HG03196 (cell line): Measurements from ENCODE around the gene TNFSF15.
A peak's percentile ranks its signal among the peaks of the same experiment; 100 is the strongest.

Experiments used
- ATAC-seq: cut with Tn5 transposase; IDR thresholded peaks from one replicate; pipeline ENCODE4 v1.9.1; 2021; ENCODE audit not compliant: unreplicated experiment

TNFSF15 gene

DNA sequence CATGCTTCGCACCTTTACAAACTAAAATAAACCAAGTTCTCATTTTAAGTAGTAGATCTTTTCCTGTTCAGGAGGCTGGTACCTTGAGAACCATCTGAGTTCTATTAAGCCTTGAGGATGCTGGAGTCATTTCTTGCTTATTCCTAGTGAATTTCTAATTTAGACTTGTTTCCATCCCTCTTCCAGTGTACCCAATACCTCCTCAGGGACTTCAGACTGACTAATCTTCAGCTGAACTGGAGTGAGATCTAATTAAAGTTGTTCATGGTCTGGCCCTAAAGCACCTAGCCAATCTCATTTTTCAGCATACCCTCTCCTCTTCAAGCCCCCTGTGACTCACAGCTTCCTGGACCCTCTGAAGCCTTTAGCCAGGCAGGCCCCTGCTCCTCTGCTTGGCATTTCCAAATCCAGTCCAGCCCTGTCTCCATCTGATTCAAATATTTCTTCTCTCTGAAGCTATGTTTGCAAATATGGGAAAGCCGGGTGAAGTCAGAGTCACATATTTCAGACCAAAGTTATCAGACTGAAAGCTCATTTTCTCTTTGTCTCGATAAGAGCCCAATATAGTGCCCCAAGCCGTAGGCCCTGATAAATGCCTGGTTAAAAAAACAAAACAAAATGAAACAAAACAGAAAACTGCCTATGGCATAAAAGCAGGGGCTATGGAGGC, 19.4 kb upstream of the TNFSF15 start:
- ATAC-seq = no peak

DNA sequence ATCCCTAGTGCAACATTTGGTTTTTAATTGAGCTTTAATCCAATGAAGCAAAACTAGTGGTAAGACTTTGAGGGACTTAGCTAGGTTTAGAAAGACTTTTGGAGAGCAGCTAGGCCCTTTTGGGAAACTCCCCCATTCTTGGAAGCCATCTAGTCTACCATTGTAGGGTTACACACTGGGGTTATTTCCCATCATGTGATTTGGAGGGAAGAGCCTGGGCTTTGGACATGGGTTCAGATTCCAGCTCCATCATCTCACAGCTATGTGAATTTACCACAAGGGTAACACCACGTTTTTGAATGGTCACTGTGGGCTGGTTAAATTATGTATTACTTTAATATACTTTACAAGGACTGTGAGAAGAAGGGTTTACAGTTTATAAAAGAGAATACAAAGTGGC, 18.3 kb upstream of the TNFSF15 start:
- no peak for ATAC-seq

DNA sequence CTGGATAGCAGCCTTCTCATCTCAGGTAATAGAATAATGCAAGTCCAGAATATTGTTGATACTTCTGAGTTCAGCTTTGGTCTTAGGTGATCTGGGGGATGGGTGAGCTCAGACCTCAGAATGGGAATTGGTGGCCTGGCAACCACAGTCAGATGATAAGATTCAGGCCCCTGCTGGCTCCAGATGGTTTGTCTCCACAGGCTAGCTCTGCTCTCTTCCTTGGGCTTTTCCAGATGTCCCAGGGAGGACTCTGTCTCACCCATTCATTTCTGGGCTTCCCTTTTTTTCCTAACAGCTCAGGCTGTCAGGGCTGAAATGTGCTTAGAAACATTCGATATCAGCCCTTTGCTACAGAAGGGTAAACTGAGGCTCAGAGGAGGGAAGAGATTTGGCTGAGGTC, 17.6 kb upstream of the TNFSF15 start:
- no peak for ATAC-seq

DNA sequence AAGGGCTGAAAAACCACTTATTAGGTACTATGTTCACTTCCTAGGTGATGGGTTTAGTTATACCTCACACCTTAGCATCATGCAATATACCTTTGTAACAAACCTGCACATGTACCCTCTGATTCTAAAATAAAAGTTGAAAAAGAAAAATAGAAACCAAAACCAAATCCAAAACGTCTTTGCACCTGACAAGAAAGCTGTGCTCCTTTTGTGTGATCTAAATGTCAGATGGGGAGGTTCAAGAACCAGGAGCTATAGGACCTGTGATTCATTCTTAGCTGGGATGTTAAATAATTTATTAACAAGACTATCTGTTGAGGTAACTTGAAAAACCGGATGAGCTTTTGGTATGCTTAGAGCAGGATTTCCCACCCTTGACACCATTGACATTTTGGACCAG, 16.9 kb upstream of the TNFSF15 start:
- no peak for ATAC-seq

DNA sequence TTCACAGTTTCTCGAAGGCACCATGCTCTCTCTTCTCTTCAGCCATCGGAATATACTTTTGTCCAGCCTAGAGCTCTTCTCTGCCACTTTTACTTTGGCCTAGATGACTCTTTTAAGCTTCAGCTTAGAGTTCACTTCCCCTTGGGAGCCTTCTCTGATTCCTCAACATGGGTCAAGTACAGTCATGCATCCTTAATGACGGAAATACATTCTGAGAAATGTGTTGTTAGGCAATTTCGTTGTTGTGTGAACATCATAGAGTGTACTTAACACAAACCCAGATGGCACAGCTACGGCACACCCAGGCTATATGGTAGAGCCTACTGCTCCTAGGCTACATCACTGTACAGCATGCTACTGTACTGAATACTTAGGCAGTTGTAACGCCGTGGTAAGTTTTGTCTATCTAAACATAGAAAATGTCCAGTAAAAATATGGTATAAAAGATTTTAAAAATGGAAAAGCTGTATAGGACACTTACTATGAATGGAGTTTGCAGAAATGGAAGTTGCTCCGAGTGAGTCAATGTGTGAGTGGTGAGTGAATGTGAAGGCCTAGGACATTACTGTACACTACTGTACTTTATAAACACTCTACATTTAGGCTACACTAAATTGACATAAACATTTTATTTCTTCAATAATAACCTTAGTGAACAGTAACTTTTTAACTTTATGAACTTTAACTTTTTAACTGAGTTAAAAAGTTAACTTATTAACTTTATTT, 15.1 kb upstream of the TNFSF15 start:
- ATAC-seq = no peak

DNA sequence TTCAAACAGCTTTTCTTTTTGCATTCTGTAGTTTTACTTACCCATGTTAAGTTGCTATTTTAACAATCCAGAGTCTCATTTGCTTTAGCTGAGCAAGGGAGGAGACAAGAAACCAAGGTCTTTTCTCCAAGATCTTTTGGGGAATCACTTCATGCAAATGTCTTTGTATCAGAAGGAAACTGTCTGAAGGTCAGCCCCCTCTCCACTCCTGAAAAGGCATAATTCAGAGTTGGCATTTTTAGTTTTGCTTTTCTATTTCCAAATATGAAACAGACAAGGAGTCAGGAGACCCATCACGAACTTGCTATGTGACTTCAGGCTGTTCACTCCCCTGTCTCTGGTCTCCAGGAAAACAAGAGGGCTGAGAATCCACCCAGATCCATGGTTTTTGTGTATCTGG, 12.3 kb upstream of the TNFSF15 start:
- no peak for ATAC-seq

DNA sequence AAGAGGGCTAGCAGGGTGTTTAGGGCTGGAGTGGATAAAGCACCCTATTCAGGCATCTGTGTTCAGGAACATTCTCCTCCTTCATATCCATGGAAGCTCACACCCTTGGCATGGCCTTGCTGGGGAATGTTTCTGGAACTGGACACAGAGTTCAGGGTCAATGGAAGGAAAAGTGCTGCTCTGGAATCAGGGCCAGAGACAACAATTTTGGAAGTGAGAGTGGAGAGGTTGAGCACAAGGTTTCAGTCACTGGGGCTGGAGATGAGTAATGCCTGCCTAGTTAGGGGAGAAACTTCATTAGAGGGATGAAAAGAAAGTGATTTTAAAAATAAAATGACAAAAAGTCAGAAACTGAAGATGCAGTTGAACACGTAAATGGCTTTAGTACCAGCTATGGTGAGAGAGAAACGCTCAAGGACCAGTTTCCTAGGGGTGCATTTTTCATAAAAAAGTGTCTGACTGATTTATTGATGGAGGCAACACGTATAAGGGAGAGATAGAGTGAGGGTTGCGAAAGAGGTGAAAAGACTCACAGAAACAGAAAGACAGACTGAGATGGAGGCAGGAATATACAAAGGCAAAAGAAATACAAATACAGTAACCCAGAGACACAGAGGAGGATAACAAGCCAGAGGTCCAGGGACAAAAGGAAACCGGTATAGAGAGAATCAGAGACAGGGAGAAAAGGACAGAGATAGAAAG, 8.0 kb upstream of the TNFSF15 start:
- ATAC-seq = no peak

DNA sequence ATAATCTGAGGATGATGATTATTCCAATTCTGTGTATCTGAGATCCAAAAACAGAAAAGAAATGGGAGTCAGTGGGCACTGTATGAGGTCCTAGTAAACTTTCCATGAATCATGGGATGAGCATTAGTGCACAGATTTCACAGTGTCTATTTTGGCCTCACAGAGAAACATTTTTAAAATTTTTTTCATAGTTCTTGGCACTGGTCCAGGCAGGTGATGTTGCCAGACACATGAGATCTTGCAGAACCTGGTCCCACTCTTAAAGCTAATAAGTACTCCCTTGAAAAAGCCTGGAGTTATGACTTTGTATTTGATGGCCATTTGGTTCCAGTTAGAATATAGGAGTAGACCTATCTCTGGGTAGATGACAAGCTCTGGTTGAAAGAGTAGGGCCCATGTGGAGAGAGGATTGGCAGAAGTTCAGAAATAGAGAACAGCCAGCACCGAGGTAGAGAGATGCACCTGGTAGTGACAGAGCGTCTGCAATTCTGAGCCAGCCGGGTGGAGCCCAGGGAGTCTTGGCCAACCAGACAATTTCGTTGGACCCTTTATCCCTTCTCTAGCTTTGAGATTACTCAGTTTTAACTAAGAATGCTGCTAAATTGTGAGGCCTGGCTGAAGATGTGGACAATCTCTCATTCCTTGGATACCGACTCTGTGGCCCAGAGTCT, 6.3 kb upstream of the TNFSF15 start:
- ATAC-seq = no peak

DNA sequence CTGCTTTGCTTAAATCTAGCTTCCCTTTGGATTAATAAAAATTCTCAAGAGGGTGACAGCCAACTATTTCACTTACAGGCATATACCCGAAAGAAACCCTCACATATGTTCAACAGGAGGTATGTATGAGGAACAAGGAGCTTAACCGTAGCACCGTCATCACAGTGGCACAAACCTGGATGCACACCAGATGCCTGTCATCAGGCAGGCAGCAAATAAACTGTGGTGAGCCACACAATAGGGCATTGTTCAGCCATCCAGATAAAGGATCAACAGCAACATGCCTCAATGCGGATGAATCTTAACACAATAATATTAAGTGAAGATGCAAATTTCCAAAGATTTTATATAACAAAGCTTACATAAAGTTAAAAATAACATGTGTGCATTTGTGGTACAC, 5.5 kb upstream of the TNFSF15 start:
- no peak for ATAC-seq

DNA sequence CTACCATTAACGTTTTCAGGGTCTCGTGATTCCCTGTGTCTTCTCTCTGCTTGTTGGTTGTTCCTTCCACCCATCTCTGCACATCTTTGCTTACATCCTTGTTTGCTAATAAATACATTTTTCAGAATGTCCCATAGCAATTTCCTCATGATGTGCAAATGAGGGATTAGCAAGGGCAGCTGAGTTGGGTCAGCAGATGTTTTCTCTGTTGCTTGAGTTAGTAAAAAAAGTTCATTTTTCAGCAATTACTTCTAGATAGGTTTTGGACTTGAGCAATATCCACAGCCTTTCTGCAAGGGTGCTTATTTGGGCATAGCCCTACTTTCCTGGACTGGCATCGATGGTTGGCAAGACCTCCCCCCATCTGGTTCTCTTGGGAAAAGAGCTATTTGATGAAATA, 4.8 kb upstream of the TNFSF15 start:
- ATAC-seq = no peak

DNA sequence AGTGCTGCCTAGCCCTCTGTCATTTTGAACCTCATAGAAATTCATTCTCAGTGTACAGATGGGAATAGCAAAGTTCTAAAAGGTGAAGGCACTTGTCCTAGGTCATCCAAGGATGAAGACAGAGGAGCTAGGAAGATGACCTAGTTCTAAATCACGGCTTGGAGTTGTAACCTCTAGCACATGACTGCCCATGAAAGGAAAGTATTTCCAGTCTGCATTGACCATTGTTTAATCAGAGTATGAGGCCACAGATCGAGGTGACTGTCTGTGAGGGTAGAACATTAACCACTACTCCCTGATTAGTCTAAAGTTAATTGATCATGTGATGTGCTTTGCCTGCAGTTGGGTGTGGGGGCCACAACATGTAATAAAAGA, 674 bp upstream of the TNFSF15 start:
- peak; percentile 41 for ATAC-seq

DNA sequence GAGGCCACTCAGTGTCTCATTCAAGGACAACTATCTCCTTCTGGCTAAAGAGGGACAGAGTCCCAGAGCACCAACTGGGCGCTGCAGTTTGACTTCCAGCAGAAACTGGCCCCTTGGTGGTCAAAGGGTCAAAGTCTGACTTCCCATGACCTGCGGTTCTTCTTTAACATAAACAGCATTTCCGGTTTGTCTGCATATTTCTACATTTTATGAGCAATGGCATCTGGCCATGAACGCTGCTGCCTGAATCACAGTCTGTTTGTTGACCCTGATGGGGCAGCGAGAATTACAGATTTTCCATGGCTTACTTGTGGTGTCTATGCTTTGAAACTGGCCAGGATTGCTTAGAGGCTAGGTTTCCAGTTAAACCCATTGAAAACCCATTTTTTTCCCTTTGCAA, 1.3 kb downstream of the TNFSF15 start:
- no peak for ATAC-seq

DNA sequence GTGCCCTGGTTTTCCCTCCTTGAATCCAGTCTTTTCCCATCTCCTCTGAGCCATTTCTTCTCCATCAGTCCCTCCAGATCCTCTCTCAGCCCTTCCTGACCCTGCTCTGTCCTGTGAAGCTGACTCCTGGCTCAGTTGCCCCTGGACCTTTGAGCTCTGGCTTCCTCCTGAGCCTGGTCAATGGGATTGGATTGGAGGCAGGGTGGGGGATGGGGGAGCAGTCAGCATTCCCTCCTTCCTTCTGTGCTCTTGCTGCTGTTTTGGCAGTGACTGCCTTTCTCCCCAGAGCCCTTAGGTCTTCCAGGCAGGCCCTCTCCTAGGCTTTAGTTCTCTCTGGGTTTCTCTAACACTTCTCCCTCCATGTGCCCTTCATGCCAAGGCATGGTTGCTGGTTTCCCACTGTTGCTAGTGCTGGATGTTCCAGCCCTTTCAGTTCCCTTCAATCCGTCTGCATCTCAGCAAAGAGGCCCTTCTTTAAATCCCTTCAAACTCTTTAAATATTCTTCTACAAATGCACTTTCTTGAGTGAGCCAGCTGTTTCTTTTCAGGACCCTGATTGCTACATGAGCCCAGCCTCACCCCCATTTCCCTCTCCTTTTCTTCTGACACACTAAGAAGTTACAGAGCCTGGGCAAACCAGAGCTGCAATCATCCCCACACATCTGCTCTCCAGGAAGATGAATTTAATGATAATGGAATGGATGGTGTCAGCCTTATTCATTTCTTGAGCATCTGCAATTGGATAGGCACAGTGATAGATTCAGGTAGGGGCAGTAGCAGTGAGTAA, 2.2 kb downstream of the TNFSF15 start:
- ATAC-seq = no peak

DNA sequence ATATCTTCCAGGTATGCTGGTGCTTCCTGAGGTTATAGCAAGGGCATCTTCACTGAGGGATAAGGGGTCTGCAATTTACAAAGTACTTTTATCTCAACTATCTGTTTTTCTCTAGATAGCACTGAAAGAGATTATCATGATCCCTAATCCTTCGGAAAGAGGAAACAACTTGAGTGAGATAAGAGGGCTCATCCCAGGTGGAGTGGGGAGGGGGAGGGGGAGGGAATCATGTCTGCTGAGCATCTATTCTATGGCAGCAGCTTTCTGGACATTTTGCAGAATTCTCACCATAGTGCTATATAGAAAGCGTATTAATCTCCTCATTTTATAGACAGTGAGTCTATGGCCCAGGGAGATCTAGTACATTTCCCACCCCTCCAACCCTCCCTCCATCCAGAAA, 5.9 kb downstream of the TNFSF15 start:
- ATAC-seq = no peak

DNA sequence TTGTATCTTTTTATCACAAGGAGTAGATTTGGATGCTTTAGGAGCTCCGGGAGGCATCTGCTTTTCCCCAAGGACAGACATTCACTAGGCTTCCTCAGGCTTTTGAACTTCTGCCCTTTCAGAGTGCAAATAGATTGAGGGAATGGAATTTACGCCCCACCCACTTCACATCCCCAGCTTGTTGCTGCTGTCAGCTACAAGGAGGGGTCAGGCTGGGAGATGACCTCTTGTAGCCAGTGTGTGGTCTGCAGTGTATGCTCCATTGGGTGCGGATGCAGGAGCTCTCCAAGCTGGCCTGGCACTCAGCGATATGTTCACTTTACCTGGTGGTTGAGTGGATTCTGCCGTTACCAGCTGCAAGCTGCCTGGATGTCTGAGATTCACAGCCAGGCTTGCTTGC, 6.4 kb downstream of the TNFSF15 start:
- no peak for ATAC-seq

DNA sequence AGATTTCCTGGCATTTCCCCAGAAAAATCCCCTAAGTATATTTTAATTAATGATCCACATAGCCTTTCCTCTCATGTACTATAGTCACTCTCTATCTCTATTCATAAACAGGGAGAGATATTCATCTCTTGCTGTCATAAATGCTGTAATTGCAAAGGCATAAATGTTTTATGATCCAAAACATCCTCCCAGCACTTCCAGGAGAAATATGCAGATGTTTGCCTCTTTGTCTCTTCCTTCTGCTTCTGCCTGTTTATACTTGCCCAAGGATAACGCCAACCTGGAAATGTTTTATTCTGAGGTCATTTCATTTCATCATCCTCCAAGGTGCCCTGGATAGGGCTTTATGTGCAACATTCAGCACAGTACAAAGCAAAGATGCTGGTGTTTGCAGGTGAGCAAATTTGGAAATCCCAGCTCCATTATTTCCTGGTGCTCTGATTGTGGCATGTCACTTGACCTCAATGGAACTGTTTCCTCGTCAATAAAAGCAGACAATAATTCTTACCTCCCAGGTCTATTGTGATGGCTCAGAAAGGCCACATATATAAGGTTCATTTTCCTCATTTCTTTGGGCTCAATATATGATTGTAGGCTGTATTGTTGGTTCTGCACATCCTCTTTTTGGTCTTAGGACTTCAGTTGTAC, 6.9 kb downstream of the TNFSF15 start:
- no peak for ATAC-seq

DNA sequence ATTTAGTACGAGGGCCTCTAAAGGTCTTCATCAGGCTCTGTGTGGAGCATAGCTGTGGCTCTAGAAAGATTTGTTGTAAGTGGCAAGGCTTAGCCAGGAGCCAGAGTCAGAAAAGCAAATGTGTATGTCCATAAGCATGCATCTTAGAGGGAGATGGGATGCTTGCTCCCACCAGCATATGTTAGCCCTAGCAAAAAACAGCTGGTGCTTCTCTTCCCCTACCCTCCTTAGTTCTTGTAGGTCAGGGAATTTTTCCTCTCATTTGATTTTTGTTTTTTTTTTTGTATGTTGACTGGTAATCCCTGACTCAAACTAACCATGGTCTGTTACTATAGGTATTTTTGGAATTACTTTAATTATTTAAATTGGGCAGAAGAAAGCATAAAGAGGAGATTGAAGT, 7.7 kb downstream of the TNFSF15 start:
- ATAC-seq = no peak

DNA sequence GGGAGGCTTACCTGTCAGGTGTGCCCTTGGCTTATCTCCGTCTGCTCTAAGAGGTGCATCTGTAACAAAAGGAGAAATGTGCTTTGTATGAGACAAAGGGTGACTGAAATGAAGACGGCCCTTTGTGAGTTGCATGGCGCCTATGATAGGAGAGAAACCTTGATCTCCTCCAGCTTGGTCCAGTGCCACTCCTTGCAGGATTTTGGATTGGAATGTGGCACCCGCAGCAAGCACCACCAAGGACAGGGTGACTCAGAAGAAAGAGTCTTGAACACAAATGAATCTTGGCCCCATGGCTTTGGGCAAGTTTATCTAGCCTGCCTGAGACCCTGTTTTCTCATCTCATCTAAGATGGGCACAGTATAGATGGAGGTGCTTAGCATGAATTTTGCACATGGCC, 13.4 kb downstream of the TNFSF15 start:
- no peak for ATAC-seq

DNA sequence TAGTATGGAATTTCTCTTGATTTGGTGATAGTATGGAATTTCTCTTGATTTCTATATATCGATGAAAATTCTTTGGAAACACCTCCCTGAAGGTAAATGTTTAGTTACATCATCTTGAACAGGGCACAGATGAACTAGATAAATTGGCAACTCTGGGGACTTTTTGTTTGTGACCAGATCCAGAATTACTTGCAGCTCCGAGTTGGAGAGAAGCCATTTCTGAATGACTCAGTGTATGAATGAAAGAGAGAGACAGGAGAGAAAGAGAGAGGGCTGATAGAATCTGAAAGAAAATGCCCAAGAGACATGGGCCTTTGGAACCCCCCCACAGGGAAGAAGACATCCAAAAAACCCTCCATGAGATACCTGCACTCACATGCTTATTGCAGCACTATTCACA, 14.1 kb downstream of the TNFSF15 start:
- ATAC-seq = no peak

DNA sequence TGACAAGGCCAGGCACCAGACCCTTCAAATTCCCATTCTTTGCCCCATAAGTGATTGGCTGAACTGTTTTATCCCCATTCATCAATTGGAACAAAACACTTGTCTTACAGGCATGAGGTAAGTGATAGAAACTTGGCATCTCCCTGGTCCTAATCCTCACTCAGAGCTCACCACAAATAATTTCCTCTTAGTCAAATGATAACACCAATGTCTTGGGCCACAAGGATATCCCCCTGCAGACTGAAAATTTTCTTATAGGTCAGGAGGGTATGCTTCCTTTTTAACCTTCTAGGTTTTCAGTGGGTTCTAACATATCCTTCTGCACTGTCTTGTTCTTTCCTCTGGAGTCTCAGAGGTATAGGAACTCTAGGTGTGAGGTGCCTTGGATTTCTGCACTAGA, 14.5 kb downstream of the TNFSF15 start:
- ATAC-seq = no peak

DNA sequence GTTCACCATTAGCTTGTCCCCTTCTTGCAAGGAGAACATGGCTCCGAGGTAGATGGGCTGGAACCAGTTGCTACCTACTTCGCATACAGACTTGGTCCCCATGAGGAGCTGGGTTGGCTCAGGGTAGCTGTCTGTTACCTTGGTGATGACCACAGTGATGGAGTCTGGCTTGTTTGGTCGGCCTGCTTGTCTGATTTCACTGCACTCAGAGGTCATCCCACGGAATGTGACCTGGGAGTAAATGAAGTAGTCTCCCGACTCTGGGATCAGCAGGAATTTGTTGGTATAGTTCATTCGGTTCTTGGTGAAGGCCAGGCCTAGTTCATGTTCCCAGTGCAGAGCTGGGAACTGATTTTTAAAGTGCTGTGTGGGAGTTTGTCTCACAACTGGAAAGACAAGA, 15.3 kb downstream of the TNFSF15 start:
- no peak for ATAC-seq
